ENCODE results near the gene SLC39A11.
A peak's percentile ranks its signal among the peaks of the same experiment; 100 is the strongest.

DNA sequence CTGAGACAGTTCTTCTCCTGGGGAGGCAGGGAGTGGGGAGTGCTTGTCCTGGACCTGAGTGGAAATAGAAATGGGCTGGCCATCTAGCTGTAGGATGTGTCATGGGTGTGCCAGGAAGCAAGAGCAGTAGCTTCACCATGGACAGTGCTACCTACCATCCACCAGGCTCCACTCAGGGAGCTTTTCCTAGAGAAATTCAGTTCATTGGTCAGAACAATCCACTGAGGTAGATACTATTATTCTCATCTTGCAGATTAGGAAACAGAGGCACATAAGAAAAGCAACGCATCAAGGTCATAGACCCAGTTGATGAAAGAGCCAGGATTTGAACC lies 372.0 kb downstream of the SLC39A11 start:
- TF ChIP-seq CEBPB (IDR thresholded peaks at IDR 0.05) (no peak), NFIC (IDR thresholded peaks at IDR 0.05) (no peak), ZBTB7A (IDR thresholded peaks at IDR 0.05; ENCODE audit: low read depth) (no peak), CREB1 (IDR thresholded peaks at IDR 0.05; ENCODE audit: low read depth) (no peak), EP300 (IDR thresholded peaks at IDR 0.05; ENCODE audit: borderline replicate concordance) (no peak)
- TF ChIP-seq, protein P1, sequence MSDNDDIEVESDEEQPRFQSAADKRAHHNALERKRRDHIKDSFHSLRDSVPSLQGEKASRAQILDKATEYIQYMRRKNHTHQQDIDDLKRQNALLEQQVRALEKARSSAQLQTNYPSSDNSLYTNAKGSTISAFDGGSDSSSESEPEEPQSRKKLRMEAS (IDR thresholded peaks at IDR 0.05): no peak
- TF ChIP-seq, protein P2, sequence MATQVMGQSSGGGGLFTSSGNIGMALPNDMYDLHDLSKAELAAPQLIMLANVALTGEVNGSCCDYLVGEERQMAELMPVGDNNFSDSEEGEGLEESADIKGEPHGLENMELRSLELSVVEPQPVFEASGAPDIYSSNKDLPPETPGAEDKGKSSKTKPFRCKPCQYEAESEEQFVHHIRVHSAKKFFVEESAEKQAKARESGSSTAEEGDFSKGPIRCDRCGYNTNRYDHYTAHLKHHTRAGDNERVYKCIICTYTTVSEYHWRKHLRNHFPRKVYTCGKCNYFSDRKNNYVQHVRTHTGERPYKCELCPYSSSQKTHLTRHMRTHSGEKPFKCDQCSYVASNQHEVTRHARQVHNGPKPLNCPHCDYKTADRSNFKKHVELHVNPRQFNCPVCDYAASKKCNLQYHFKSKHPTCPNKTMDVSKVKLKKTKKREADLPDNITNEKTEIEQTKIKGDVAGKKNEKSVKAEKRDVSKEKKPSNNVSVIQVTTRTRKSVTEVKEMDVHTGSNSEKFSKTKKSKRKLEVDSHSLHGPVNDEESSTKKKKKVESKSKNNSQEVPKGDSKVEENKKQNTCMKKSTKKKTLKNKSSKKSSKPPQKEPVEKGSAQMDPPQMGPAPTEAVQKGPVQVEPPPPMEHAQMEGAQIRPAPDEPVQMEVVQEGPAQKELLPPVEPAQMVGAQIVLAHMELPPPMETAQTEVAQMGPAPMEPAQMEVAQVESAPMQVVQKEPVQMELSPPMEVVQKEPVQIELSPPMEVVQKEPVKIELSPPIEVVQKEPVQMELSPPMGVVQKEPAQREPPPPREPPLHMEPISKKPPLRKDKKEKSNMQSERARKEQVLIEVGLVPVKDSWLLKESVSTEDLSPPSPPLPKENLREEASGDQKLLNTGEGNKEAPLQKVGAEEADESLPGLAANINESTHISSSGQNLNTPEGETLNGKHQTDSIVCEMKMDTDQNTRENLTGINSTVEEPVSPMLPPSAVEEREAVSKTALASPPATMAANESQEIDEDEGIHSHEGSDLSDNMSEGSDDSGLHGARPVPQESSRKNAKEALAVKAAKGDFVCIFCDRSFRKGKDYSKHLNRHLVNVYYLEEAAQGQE (IDR thresholded peaks at IDR 0.05; ENCODE audit: low read depth): peak; percentile 54; the same call in 1 of the 2 replicates
